ENCODE results near the gene C20orf144. TPM values are rescaled to one million over a fixed set of nuclear protein-coding genes. Genes with fewer than 3 reads are reported as not detected.
A peak's percentile ranks its signal among the peaks of the same experiment; 100 is the strongest.

Gene C20orf144
- total and polyA plus RNA-seq, 9 of the 15 experiments (the other 6 are each of a cell fraction or from before 2014, with no cell fraction given): 0.04 to 0.23 (median 0.11) TPM; not detected in 2

- TF ChIP-seq ARID1B (IDR thresholded peaks at IDR 0.05) (0 out of 2 replicates have a peak, but pooled peaks have one; percentile 12), KDM1A (IDR thresholded peaks at IDR 0.05) (peak; percentile 38 to 57; a peak in 2 of 4 replicates), ZNF280B (CRISPR knock-in tag; IDR thresholded peaks at IDR 0.05) (no peak), MEIS2 (IDR thresholded peaks at IDR 0.05; ENCODE audit: partially characterized antibody) (peak; percentile 79), MAFK (IDR thresholded peaks at IDR 0.05; ENCODE audit: low read length) (no peak), GATA2 (CRISPR knock-in tag; IDR thresholded peaks at IDR 0.05) (0 out of 2 replicates have a peak, but pooled peaks have one; percentile 18), SAP30 (IDR thresholded peaks at IDR 0.05; ENCODE audit: borderline replicate concordance, insufficient read depth, low read depth, low read length, poor library complexity, severe bottlenecking) (no peak), RUNX1 (IDR thresholded peaks at IDR 0.05; ENCODE audit: low read depth) (no peak), CREM (IDR thresholded peaks at IDR 0.05; ENCODE audit: low read depth) (peak; percentile 31; the same call in 1 of the 2 replicates)
These were observed 10.5 kb upstream of the C20orf144 start (continued) for GRCh38 chr20:33651562-33652048.

All from K562 (cell line).